GM18519 (cell line): Measurements from ENCODE around the gene EFCAB10.

ENCODE experiments used
- ATAC-seq: cut with Tn5 transposase; IDR thresholded peaks from one replicate; pipeline ENCODE4 v1.9.1; 2021; ENCODE audit warnings: mild to moderate bottlenecking, moderate library complexity; ENCODE audit not compliant: unreplicated experiment, low FRiP score

The EFCAB10 gene

DNA sequence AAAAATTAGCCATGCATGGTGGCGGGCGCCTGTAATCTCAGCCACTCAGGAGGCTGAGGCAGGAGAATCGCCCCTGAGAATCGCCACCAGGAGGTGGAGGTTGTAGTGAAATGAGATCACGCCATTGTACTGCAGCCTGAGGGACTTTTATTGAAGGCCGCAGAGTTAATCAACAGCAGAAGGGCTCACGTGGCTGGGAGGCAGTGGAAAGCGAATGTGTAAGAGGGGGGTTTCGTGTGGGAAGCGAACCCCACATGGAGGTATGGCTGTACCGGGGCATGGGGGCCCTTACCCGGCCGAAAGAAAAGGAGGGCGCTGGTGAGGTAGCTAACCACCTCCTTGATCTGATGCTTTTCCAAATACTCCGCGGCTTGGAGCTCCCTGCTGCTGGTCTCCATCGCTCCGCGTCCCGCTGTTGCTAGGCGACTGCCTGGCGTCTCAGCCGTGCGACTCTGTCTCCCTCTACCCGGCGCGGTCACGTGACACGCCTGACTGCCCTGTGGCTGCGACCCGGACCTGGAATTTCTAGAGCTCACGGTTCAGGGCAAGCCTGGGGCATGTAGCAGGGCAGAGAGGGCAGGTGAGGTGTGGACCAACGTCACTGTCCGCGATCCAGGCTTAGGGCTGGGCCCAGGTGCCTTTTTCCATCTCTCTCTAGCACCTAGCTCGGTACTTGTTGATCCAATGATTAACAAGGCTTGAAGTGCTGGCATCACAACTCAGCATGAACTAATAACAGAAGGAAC is at the start of gene EFCAB10:
Gene EFCAB10, minus strand, starts transcription at position 428 of the 746 bp plus-strand sequence. Its CDS starts 30 bp downstream, at position 398.
- no peak for ATAC-seq

- ATAC-seq, result no peak
Observed at GRCh38 chr7:105625986-105626385, 44.7 kb upstream of the EFCAB10 start.

GRCh38 chr7:105623906-105624305 is 42.6 kb upstream of the EFCAB10 start:
- no peak for ATAC-seq

GRCh38 chr7:105623378-105623777 is 42.1 kb upstream of the EFCAB10 start:
- ATAC-seq, result no peak

GRCh38 chr7:105622106-105622731 is 40.9 kb upstream of the EFCAB10 start:
- no peak for ATAC-seq

- no peak for ATAC-seq
Observed at GRCh38 chr7:105621617-105622016, 40.3 kb upstream of the EFCAB10 start.

GRCh38 chr7:105621176-105621575 is 39.9 kb upstream of the EFCAB10 start:
- no peak for ATAC-seq

DNA sequence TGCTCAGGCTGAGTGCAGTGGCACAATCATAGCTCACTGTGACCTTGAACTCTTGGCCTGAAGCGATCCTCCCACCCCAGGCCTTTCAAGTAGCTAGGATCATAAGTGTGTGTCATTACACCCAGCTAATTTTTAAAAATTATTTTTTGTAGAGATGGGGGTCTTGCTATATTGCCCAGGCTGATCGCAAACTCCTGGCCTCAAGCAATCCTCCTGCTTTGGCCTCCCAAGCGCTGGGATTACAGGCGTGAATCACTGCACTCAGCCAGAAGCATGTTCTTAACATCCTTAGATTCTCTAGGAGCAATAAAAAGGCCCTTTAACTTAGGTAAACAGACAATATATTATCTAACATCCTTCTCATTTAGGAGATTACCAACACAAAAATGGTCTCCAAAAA is 38.3 kb upstream of the EFCAB10 start:
- ATAC-seq, result no peak

DNA sequence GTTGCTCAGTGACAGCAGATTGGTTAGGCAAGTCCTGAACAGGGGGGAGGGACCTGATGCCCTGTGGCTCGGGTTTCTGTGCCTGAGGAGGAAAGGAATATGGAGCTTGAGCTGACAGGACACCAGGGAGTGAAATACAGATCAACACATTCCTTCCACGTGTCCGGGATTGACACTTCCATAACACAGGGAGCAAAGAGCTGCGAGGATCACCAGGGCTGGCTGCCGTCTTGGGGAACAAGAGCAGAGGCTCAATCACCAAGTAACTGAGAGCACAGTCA is 36.7 kb upstream of the EFCAB10 start:
- ATAC-seq, result no peak

- ATAC-seq, result no peak
Observed at GRCh38 chr7:105617280-105618015, 36.2 kb upstream of the EFCAB10 start.

GRCh38 chr7:105614341-105614840 is 33.1 kb upstream of the EFCAB10 start:
- ATAC-seq, result no peak

DNA sequence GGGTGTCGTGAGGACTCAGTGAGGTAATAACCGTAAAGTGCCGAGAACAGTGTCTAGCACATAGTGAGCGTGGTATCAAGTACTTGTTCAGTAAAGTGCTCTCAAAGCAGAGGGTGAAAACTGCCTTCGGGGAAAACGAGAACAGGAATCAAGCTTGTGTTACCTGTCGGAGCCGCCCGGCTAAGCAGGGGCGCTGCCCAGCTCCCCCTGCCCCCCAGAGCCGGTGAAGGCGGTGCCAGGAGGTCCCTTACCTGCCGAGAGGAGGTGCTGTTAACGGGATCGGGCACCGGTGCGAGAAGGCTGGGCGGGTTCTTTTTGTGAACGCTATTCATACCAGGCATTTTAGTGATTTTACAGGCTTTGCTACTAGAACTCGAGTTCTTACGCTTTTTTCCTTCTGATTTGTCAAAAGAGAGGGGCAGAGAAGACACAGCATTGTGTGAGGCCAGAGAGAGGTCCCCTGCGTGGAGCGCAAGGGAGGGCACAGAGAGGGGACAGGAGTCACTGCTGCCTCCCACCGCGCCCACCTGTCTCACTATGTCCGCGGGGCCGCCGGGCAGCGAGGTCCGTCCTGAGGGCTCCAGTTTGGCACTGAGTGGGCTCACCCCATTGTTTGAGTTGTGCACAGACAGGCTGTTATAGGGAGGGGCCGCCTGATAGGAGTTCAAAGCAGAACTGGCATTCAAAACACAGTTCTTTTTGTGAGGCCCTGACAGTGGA is 32.5 kb upstream of the EFCAB10 start:
- no peak for ATAC-seq

DNA sequence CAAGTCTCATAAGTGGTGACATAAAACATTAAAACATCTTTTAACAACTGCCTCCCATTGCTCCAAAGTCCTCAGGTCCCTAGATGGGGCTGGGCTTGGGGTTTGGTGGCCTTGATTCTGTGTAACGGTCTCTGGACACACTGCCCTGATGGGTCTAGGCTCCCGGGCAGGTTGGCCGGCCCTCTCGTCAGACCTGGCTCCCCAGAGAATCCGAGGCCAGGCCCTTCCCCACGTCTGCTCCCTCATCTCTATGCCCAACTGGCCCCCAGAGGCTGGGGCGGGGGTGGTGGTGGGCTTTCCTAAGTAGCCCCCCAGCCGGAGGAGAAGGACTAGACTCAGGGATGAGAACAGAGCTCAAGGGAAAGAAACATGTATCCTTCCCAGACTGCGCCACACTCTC is 31.5 kb upstream of the EFCAB10 start:
- no peak for ATAC-seq

- ATAC-seq, result no peak
Observed at GRCh38 chr7:105611856-105612775, 30.8 kb upstream of the EFCAB10 start.

DNA sequence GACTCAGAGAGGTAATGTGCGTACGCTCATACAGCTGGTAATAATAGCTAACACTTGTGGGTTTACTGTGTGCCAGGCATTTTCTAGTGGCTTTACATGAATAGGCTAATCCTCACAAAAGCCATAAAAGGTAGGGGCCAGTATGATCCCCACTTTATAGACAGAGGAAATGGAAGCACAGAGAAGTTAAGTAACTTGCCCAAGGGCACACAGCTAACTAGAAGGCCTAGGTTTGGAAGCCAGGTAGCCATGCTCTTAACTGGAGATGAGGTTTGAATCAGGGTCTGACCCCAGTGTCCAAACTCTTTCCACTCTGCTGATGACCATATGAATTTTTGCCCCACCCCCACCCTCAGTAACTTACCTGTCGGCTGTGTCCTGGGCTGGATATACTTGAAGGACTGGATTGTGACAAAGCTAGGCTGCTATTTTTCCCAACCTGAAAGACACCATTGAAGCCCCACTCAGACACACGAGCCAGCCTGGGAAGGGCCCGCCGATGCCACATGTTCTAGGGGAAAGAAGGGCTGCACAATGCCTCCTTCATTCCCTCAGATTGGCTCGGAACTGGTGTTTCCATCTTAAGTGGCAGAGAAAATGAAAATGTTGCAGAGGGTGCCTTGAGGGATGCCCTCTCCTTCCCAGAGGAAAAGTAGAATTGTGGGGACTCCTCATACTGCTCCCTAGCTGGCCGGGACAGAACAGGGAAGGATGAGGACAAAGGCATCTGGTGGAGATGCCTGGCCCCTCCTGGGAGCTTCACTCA is 29.1 kb upstream of the EFCAB10 start:
- ATAC-seq, result no peak

GRCh38 chr7:105602325-105603305 is 21.3 kb upstream of the EFCAB10 start:
- ATAC-seq, result no peak

DNA sequence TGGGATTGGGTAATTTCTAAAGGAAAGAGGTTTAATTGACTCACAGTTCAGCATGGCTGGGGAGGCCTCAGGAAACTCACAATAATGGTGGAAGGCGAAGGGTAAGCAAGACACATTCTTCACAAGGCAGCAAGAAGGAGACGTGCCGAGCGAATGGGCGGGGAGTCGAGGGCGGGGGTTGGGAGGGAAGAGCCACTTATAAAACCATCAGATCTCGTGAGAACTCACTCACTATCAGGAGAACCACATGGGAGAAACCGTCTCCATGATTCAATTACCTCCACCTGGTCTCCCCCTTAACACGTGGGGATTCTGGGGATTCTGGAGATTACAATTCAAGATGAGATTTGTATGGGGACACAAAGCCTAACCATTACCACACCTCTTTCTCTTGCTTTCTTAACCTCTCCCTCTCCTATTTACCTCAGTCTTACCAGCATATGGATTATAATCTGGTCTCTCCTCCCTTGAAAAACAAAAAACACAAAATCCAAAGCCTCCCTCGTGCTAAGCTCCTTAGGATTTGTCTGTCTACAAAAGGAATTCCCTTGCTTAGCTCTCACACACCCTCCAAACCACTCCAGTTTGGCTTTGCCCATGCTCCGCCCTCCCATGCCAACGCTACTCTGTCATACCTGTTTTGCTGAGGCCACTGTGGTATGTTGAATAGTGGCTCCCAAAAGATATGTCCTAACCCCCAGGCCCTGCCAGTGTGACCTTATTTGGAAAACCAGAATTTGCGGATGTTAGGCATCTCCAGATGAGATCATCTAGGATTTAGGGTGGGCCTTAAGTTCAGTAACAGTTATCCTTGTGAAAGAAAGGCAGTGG is 19.6 kb upstream of the EFCAB10 start:
- ATAC-seq, result no peak
